Spinal cord (tissue), 10 donors: Measurements from ENCODE around the gene RARB. TPM values are rescaled to one million over a fixed set of nuclear protein-coding genes. Genes with fewer than 3 reads are reported as not detected.

Source experiments
- DNase-seq, 6 donors: peaks; one replicate each; pipeline versions ENCODE4 v3.0.0 to v3.0.0-alpha.2; 2013 to 2015; ENCODE audit warnings: low spot score in 6 of 6, low read depth in 4 of 6
- H3K27ac ChIP-seq: one replicate; pipeline ENCODE4 v1.5.1; 2013; ENCODE audit warnings: low read depth, low read length, control low read depth
- H3K27me3 ChIP-seq: one replicate; pipeline ENCODE4 v1.6.1; 2013; ENCODE audit warnings: low read length; ENCODE audit not compliant: control insufficient read depth, insufficient read depth
- H3K36me3 ChIP-seq: one replicate; pipeline ENCODE4 v1.6.1; 2013; ENCODE audit warnings: low read length; ENCODE audit not compliant: control insufficient read depth, insufficient read depth
- H3K4me1 ChIP-seq: one replicate; pipeline ENCODE4 v1.6.1; 2013; ENCODE audit warnings: low read length; ENCODE audit not compliant: control insufficient read depth, insufficient read depth
- H3K4me3 ChIP-seq: one replicate; pipeline ENCODE4 v1.5.1; 2013; ENCODE audit warnings: low read depth, low read length, control low read depth
- H3K9me3 ChIP-seq: one replicate; pipeline ENCODE4 v1.6.1; 2013; ENCODE audit warnings: low read length; ENCODE audit not compliant: control insufficient read depth, insufficient read depth
- WGBS: methylation state at CpG from one replicate; pipeline ENCODE4 v1.1.5; 2013; ENCODE audit warnings: missing lambda C conversion rate; ENCODE audit not compliant: insufficient coverage; 5-methylcytosine and 5-hydroxymethylcytosine counted together
- polyA plus RNA-seq, 2 donors: library from polyadenylated mRNA; unstranded; fragments of 120-200 nt; gene quantifications; one replicate each; pipeline ENCODE4 v1.2.1, GENCODE V29; 2013; ENCODE audit not compliant: insufficient read length in 2 of 2
- total RNA-seq, 2 donors: library from RNA; depleted of rRNA in 1 of 2; stranded (reverse); fragments of 120-200 nt in 1 of 2; fragments of >200 nt in 1 of 2; gene quantifications; one replicate each; pipeline versions ENCODE4 v1.2.3 to v1.2.4, GENCODE V29; 2013 to 2014
- donor health status: healthy.

Gene RARB
- total and polyA plus RNA-seq, 4 donors: 11.7 to 43.8 (median 28.9) TPM

GRCh38 chr3:25582242-25582641, 154.2 kb downstream of the RARB start:
- H3K27ac ChIP-seq: no peak overlapping the region
- no peak for DNase-seq
- H3K4me3 ChIP-seq: no peak overlapping the region
- H3K36me3 ChIP-seq: peaks cover 5% of the 10 kb centered on the region
- H3K27me3 ChIP-seq: no peaks in the 10 kb centered on the region
- H3K4me1 ChIP-seq: no peaks in the 10 kb centered on the region
- WGBS: 90% methylated on average over 2 of the region's 2 CpGs
- peaks cover 2% of the 10 kb centered on the region for H3K9me3 ChIP-seq

GRCh38 chr3:25583343-25583742, 155.3 kb downstream of the RARB start:
- peaks cover 2% of the 10 kb centered on the region for H3K9me3 ChIP-seq
- DNase-seq: no peak
- H3K27ac ChIP-seq: no peak overlapping the region
- 95% methylated on average over 6 of the region's 10 CpGs for WGBS
- no peaks in the 10 kb centered on the region for H3K27me3 ChIP-seq
- no peaks in the 10 kb centered on the region for H3K4me1 ChIP-seq
- H3K36me3 ChIP-seq: peaks cover 5% of the 10 kb centered on the region
- H3K4me3 ChIP-seq: no peak overlapping the region

GRCh38 chr3:25584011-25584789, 156.1 kb downstream of the RARB start:
- no peak for DNase-seq
- 92% methylated on average over 17 of the region's 17 CpGs for WGBS
- H3K36me3 ChIP-seq: peaks cover 5% of the 10 kb centered on the region
- no peaks in the 10 kb centered on the region for H3K27me3 ChIP-seq
- no peak overlapping the region for H3K4me3 ChIP-seq
- peaks cover 2% of the 10 kb centered on the region for H3K9me3 ChIP-seq
- H3K4me1 ChIP-seq: no peaks in the 10 kb centered on the region
- H3K27ac ChIP-seq: no peak overlapping the region

GRCh38 chr3:25585361-25586166, 157.5 kb downstream of the RARB start:
- DNase-seq: no peak
- H3K4me3 ChIP-seq: no peak overlapping the region
- H3K27me3 ChIP-seq: no peaks in the 10 kb centered on the region
- H3K9me3 ChIP-seq: peaks cover 2% of the 10 kb centered on the region
- peaks cover 4% of the 10 kb centered on the region for H3K36me3 ChIP-seq
- no peak overlapping the region for H3K27ac ChIP-seq
- 90% methylated on average over 14 of the region's 14 CpGs for WGBS
- no peaks in the 10 kb centered on the region for H3K4me1 ChIP-seq

- H3K4me3 ChIP-seq: no peak overlapping the region
- peaks cover 3% of the 10 kb centered on the region for H3K36me3 ChIP-seq
- WGBS: 93% methylated on average over 3 of the region's 6 CpGs
- no peaks in the 10 kb centered on the region for H3K27me3 ChIP-seq
- H3K4me1 ChIP-seq: no peaks in the 10 kb centered on the region
- H3K9me3 ChIP-seq: peaks cover 2% of the 10 kb centered on the region
- no peak overlapping the region for H3K27ac ChIP-seq
- no peak for DNase-seq
These were observed 158.1 kb downstream of the RARB start for GRCh38 chr3:25586167-25586505.

- no peak overlapping the region for H3K27ac ChIP-seq
- no peak overlapping the region for H3K4me3 ChIP-seq
- no peaks in the 10 kb centered on the region for H3K27me3 ChIP-seq
- H3K9me3 ChIP-seq: peaks cover 2% of the 10 kb centered on the region
- no peaks in the 10 kb centered on the region for H3K36me3 ChIP-seq
- no peak for DNase-seq
- 83% methylated on average over 10 of the region's 11 CpGs for WGBS
- no peaks in the 10 kb centered on the region for H3K4me1 ChIP-seq
These were observed 158.5 kb downstream of the RARB start for GRCh38 chr3:25586553-25586952.

- H3K9me3 ChIP-seq: peaks cover 1% of the 10 kb centered on the region
- H3K4me1 ChIP-seq: no peaks in the 10 kb centered on the region
- DNase-seq: peak in 1 of 6 donors; percentile 43
- no peaks in the 10 kb centered on the region for H3K36me3 ChIP-seq
- WGBS: no CpG with 5 or more reads among the region's 1 CpG
- H3K27me3 ChIP-seq: no peaks in the 10 kb centered on the region
- H3K4me3 ChIP-seq: no peak overlapping the region
- no peak overlapping the region for H3K27ac ChIP-seq
These were observed 159.0 kb downstream of the RARB start for GRCh38 chr3:25587094-25587493.

GRCh38 chr3:25587526-25587925, 159.5 kb downstream of the RARB start:
- H3K36me3 ChIP-seq: no peaks in the 10 kb centered on the region
- no peak overlapping the region for H3K4me3 ChIP-seq
- no peak overlapping the region for H3K27ac ChIP-seq
- no peaks in the 10 kb centered on the region for H3K4me1 ChIP-seq
- DNase-seq: no peak
- 67% methylated on average over 2 of the region's 5 CpGs for WGBS
- no peaks in the 10 kb centered on the region for H3K9me3 ChIP-seq
- H3K27me3 ChIP-seq: no peaks in the 10 kb centered on the region

- Histone ChIP-seq H3K4me3 (no peak overlapping the region), H3K9me3 (no peaks in the 10 kb centered on the region), H3K27ac (no peak overlapping the region), H3K4me1 (no peaks in the 10 kb centered on the region), H3K27me3 (no peaks in the 10 kb centered on the region), H3K36me3 (no peaks in the 10 kb centered on the region)
- DNase-seq: no peak
- 100% methylated on average over 2 of the region's 2 CpGs for WGBS
These were observed 159.9 kb downstream of the RARB start for GRCh38 chr3:25587975-25588374.
